ENCODE measurements around the gene NUS1. TPM values are rescaled to one million over a fixed set of nuclear protein-coding genes. Genes with fewer than 3 reads are reported as not detected.
"Not testable (repeated sequence)": the region's sequence is repeated elsewhere in the genome, so short reads cannot be mapped to it uniquely, and the experiment has no call there.

NUS1 gene
- total and polyA plus RNA-seq, 10 of the 15 experiments (the other 5 are each of a cell fraction or from before 2014, with no cell fraction given), result 16.7 to 46.5 (median 22.1) TPM

- TF ChIP-seq KAT2A (conservative IDR thresholded peaks at IDR 0.05; ENCODE audit: control insufficient read depth, low read depth, low read length), result no peak
- TF ChIP-seq CEBPB (IDR thresholded peaks at IDR 0.05; ENCODE audit: borderline replicate concordance in 1 of 2, low read depth in 2 of 2, low read length in 2 of 2), result no peak
- TF ChIP-seq CREM (IDR thresholded peaks at IDR 0.05; ENCODE audit: low read depth), result no peak
- no peak for TF ChIP-seq HDAC6 (IDR thresholded peaks at IDR 0.05; ENCODE audit: unreplicated experiment)
- no peak for TF ChIP-seq MTA3 (IDR thresholded peaks at IDR 0.05; ENCODE audit: borderline replicate concordance, low read length)
- no peak for TF ChIP-seq SIX5 (IDR thresholded peaks at IDR 0.05; ENCODE audit: low read depth, low read length, severe bottlenecking)
- TF ChIP-seq PAX5 (IDR thresholded peaks at IDR 0.05; ENCODE audit: borderline replicate concordance, low read depth, low read length), result no peak
- no peak for TF ChIP-seq IRF3 (IDR thresholded peaks at IDR 0.05)
Observed at GRCh38 chr6:117706504-117706903, 31.2 kb downstream of the NUS1 start (continued).

DNA sequence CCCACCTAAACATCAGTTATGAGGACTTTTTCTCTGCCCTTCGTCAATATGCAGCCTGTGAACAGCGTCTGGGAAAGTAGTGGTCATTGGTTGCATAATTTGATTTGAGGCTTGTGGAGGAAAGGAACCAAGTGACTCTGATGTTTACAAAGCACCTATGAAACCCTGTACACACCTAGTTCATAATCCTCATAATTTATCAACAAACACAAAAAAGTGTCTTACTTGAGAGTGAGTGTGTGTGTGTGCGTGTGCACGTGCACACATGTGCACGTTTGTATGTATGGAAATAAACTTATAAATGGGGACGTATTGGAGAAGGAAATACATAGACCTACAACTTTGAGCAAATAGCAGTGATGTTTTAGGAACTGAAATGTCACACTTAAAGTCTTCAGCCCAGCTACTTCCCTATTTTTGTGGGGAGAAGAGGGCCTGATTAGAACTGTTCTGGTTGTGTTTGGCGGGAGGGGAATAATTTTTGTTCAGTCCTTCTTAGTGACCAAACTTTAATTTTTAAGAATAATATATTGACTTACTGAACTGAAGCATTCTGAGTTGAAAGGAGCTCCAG is 31.8 kb downstream of the NUS1 start:
- H3K9me3 ChIP-seq (replicated peaks; ENCODE audit: control insufficient read depth, insufficient read depth, low read length); BruUV-seq (replicated peaks); RAD21 ChIA-PET (ENCODE audit: unreplicated experiment); POLR2A ChIA-PET; H3K4me2 ChIP-seq (ENCODE audit: control insufficient read depth, insufficient read depth); intact Hi-C loops (cut with micrococcal nuclease; ENCODE audit: unreplicated experiment); in situ Hi-C loops (cut with MboI); H3K79me2 ChIP-seq (ENCODE audit: control insufficient read depth, insufficient read depth, low read length); H2AFZ ChIP-seq (ENCODE audit: control insufficient read depth, low read depth, low read length); H3K9ac ChIP-seq (ENCODE audit: control insufficient read depth, insufficient read depth, low read length); H3K4me3 ChIP-seq; H3K27me3 ChIP-seq (replicated peaks in 1 of 2; ENCODE audit: control insufficient read depth in 2 of 2, insufficient read depth in 2 of 2, low read length in 1 of 2); H4K20me1 ChIP-seq (ENCODE audit: control insufficient read depth, insufficient read depth); H3K4me1 ChIP-seq (ENCODE audit: control insufficient read depth, insufficient read depth, low read length): not testable (repeated sequence)
- CTCF ChIA-PET, result interaction anchor here (1.4 to 2.0 kb wide), 2 partner anchors 7 to 17 kb away, joined by 4 to 7 read pairs; no protein-coding TSS in a partner anchor
- ATAC-seq (peak; percentile 55), FAIRE-seq (peak; percentile 88), DNase-seq (ENCODE audit: low read depth, low spot score) (peak; percentile 5)
- peak; percentile 32 to 82; a peak in 2 of 4 replicates for TF ChIP-seq BHLHE40 (IDR thresholded peaks at IDR 0.05; ENCODE audit: borderline replicate concordance in 1 of 2, low read depth in 2 of 2, low read length in 1 of 2)
- H3K27ac ChIP-seq (ENCODE audit: control insufficient read depth, insufficient read depth), result peak overlapping the region; percentile 34; the same call in 1 of the 2 replicates
- H3K36me3 ChIP-seq (ENCODE audit: control insufficient read depth in 2 of 2, insufficient read depth in 2 of 2, low read length in 1 of 2), result peaks cover 0 to 25% of the 10 kb centered on the region in 2 experiments; a peak in 3 of 4 replicates
- 50% methylated on average over 6 of the region's 7 CpGs for WGBS (ENCODE audit: insufficient coverage, insufficient replicate concordance, low lambda C conversion rate, missing lambda C conversion rate)
- SMC1A ChIA-PET (ENCODE audit: uncharacterized antibody, unreplicated experiment), result interaction anchor here (1.2 to 1.9 kb wide), 2 partner anchors 24 to 257 kb away, joined by 3 to 5 read pairs; no protein-coding TSS in a partner anchor
